Measurements from ENCODE around the gene TTC7B. TPM values are rescaled to one million over a fixed set of nuclear protein-coding genes. Genes with fewer than 3 reads are reported as not detected.

Gene TTC7B
- total and polyA plus RNA-seq, 2 of the 8 experiments (the other 6 are each of a cell fraction or from before 2014, with no cell fraction given): 23.7 to 34.0 TPM

- no peak overlapping the region for H3K14ac ChIP-seq (ENCODE audit: insufficient read length)
- peak overlapping the region; percentile 48; the same call in 1 of the 2 replicates for H2BK20ac ChIP-seq (ENCODE audit: low read length)
- H2BK120ac ChIP-seq (replicated peaks; ENCODE audit: low read depth, low read length): no peak overlapping the region
- H4K8ac ChIP-seq (ENCODE audit: extremely low read depth, insufficient read depth, low read length): no peak overlapping the region
- no peak overlapping the region; the same call in 1 of the 2 replicates for H3K18ac ChIP-seq (ENCODE audit: extremely low read depth, low read length)
- H2AK5ac ChIP-seq (ENCODE audit: low read depth, low read length): no peak overlapping the region
- H3K27ac ChIP-seq (ENCODE audit: low read depth, low read length): no peak overlapping the region
- H4K20me1 ChIP-seq (replicated peaks in 1 of 2; ENCODE audit: control insufficient read depth in 1 of 2, insufficient read depth in 2 of 2, low read length in 2 of 2): no peaks in the 10 kb centered on the region
- no peak overlapping the region for H4K5ac ChIP-seq (ENCODE audit: insufficient read length, low read depth, low read length)
- H3K4me3 ChIP-seq (ENCODE audit: extremely low read depth in 1 of 4, insufficient read depth in 2 of 4, low read depth in 3 of 4, low read length in 4 of 4): no peak overlapping the region
- H3K27me3 ChIP-seq (replicated peaks in 1 of 4; ENCODE audit: control insufficient read depth in 3 of 4, extremely low read depth in 1 of 4, insufficient read depth in 3 of 4, low read length in 3 of 4): no peaks in the 10 kb centered on the region
- CTCF ChIA-PET (ENCODE audit: partially characterized antibody): interaction anchor here (0.8 to 3.0 kb wide), 12 partner anchors 9 to 213 kb away, joined by 3 to 9 read pairs (median 3); no protein-coding TSS in a partner anchor
- WGBS, 2 experiments (ENCODE audit: extremely low coverage in 1 of 2, insufficient coverage in 1 of 2, insufficient read length in 1 of 2, insufficient replicate concordance in 2 of 2, low coverage in 1 of 2, low lambda C conversion rate in 2 of 2, missing lambda C conversion rate in 1 of 2): 93% methylated on average over 7 of the region's 9 CpGs; no CpG with 5 or more reads in 1 of the 2 experiments
- H3K79me1 ChIP-seq (ENCODE audit: low read depth, low read length): no peaks in the 10 kb centered on the region
- no peak overlapping the region; the same call in 1 of the 2 replicates for H2BK12ac ChIP-seq (ENCODE audit: low read depth, low read length)
- H3K4ac ChIP-seq (replicated peaks; ENCODE audit: insufficient read length, low read depth, low read length): no peak overlapping the region
- H3K4me1 ChIP-seq (replicated peaks in 1 of 4; ENCODE audit: control insufficient read depth in 3 of 4, insufficient read depth in 4 of 4, low read length in 3 of 4): peaks cover 0 to 10% (median 5%) of the 10 kb centered on the region in 4 experiments; a peak in 5 of 7 replicates
- H2BK15ac ChIP-seq (ENCODE audit: low read length): no peak overlapping the region
- peak overlapping the region; percentile 81; the same call in 1 of the 2 replicates for H2BK5ac ChIP-seq (ENCODE audit: low read depth, low read length)
- no peaks in the 10 kb centered on the region for H3K36me3 ChIP-seq (ENCODE audit: control insufficient read depth in 2 of 4, insufficient read depth in 4 of 4, low read length in 3 of 4)
- no peak overlapping the region for H2AFZ ChIP-seq (ENCODE audit: low read length)
- POLR2A ChIA-PET (ENCODE audit: partially characterized antibody): interaction anchor here (1.0 kb wide), 1 partner anchor 22 kb away, joined by 4 read pairs; no protein-coding TSS in a partner anchor
- FAIRE-seq (no peak), DNase-seq (ENCODE audit: low read depth in 1 of 2, low spot score in 2 of 2) (no peak)
- peaks cover 0 to 8% of the 10 kb centered on the region in 2 experiments; a peak in 1 of 4 replicates for H3K9me3 ChIP-seq (ENCODE audit: insufficient read depth in 2 of 2, low read depth in 1 of 2, low read length in 1 of 2)
- no peak overlapping the region for H3K4me2 ChIP-seq (ENCODE audit: insufficient read depth in 1 of 2, low read depth in 2 of 2, low read length in 2 of 2)
- no peak overlapping the region for H4K91ac ChIP-seq (replicated peaks; ENCODE audit: insufficient read length, low read length)
- no peak overlapping the region for H3K23ac ChIP-seq (ENCODE audit: insufficient read length)
- H3K23me2 ChIP-seq (ENCODE audit: low read depth, low read length): no peaks in the 10 kb centered on the region
- H3K9ac ChIP-seq (replicated peaks in 1 of 4; ENCODE audit: extremely low read depth in 1 of 4, low read depth in 3 of 4, low read length in 3 of 4): no peak overlapping the region; a peak in 1 of 7 replicates
- no peaks in the 10 kb centered on the region for H3K79me2 ChIP-seq (ENCODE audit: control insufficient read depth in 1 of 2, insufficient read depth in 2 of 2, low read length in 2 of 2)
- TF ChIP-seq JUND (IDR thresholded peaks at IDR 0.05; ENCODE audit: low read length) (no peak), SP2 (IDR thresholded peaks at IDR 0.05; ENCODE audit: low read length) (no peak), RAD21 (IDR thresholded peaks at IDR 0.05 in 1 of 2, conservative IDR thresholded peaks at IDR 0.05 in 1 of 2; ENCODE audit: low read depth in 2 of 2, low read length in 2 of 2) (no peak), NANOG (IDR thresholded peaks at IDR 0.05; ENCODE audit: insufficient read depth, low read depth, low read length, poor library complexity, severe bottlenecking) (no peak), SIRT6 (IDR thresholded peaks at IDR 0.05; ENCODE audit: low read length) (no peak), JUN (IDR thresholded peaks at IDR 0.05; ENCODE audit: low read depth, low read length) (no peak), CBX8 (IDR thresholded peaks at IDR 0.05; ENCODE audit: borderline replicate concordance, low read depth, low read length) (no peak), SIX5 (IDR thresholded peaks at IDR 0.05; ENCODE audit: low read depth, low read length) (no peak), YY1 (IDR thresholded peaks at IDR 0.05; ENCODE audit: low read depth, low read length) (no peak), CREB1 (IDR thresholded peaks at IDR 0.05) (no peak)
- no peak overlapping the region for H3K56ac ChIP-seq (replicated peaks; ENCODE audit: insufficient read length, low read depth, low read length)
These were observed 269.5 kb downstream of the TTC7B start for GRCh38 chr14:90546767-90547166.
